B cell (primary cell): ENCODE data around the gene STAM. TPM values are rescaled to one million over a fixed set of nuclear protein-coding genes. Genes with fewer than 3 reads are reported as not detected.

ENCODE experiments used
- ATAC-seq: fragments of 200-7000 bp; cut with Tn5 transposase; one replicate; pipeline ENCODE4 v1.10.0; 2021; ENCODE audit warnings: low read depth, mild to moderate bottlenecking, moderate number of reproducible peaks, moderate library complexity
- CTCF ChIA-PET: fragments of 350-600 bp; sonication (Branson Sonifier 250); formaldehyde crosslinking; loops from one replicate; lab custom pipeline; 2021; ENCODE audit warnings: antibody characterized with exemption, inconsistent platforms; lab: Charles Lee
- POLR2A ChIA-PET: fragments of 350-600 bp; sonication (Branson Sonifier 250); formaldehyde crosslinking; loops from one replicate; lab custom pipeline; 2021; ENCODE audit warnings: antibody characterized with exemption; lab: Charles Lee
- DNase-seq: peaks from one replicate; pipeline ENCODE4 v3.0.0; 2013
- H2AFZ ChIP-seq: 2 replicates; pipeline ENCODE4 v1.6.1; 2012; ENCODE audit warnings: mild to moderate bottlenecking, low read depth, low read length; ENCODE audit not compliant: insufficient read depth, poor library complexity, severe bottlenecking
- H3K27ac ChIP-seq, 2 donors: 1 replicate in 1 of 2; 2 replicates in 1 of 2; pipeline ENCODE4 v1.5.1; 2012 to 2013; ENCODE audit warnings: low read length in 2 of 2, mild to moderate bottlenecking in 2 of 2, moderate library complexity in 1 of 2
- H3K27me3 ChIP-seq, 4 experiments: fragments of 200-600 bp in 1 of 4; sonication (generic) in 1 of 4; replicated peaks in 1 of 4; 1 replicate in 2 of 4; 2 replicates in 2 of 4; pipeline versions ENCODE4 v1.6.1 to v1.7.0; 2013 to 2016; ENCODE audit warnings: low read length in 3 of 4, mild to moderate bottlenecking in 2 of 4, mixed read lengths in 1 of 4, moderate library complexity in 1 of 4; ENCODE audit not compliant: insufficient read depth in 4 of 4, control insufficient read depth in 3 of 4; ENCODE audit errors: control extremely low read depth in 1 of 4
- H3K36me3 ChIP-seq, 2 experiments: replicated peaks in 1 of 2; 1 replicate in 1 of 2; 2 replicates in 1 of 2; pipeline versions ENCODE4 v1.6.1 to v1.7.1; 2013; ENCODE audit warnings: low read length in 1 of 2; ENCODE audit not compliant: insufficient read depth in 2 of 2, control insufficient read depth in 1 of 2; ENCODE audit errors: control extremely low read depth in 1 of 2, extremely low read depth in 1 of 2
- H3K4me1 ChIP-seq, 2 donors: fragments of 200-600 bp in 1 of 2; sonication (generic) in 1 of 2; 1 replicate in 1 of 2; 2 replicates in 1 of 2; pipeline versions ENCODE4 v1.5.1 to v1.6.1; 2013 to 2017; ENCODE audit warnings: low read length in 2 of 2; ENCODE audit not compliant: control insufficient read depth in 2 of 2, insufficient read depth in 2 of 2
- H3K4me2 ChIP-seq: replicated peaks from 2 replicates; pipeline ENCODE3; 2012; ENCODE audit warnings: mild to moderate bottlenecking, low read depth, low read length; ENCODE audit not compliant: poor library complexity, severe bottlenecking
- H3K4me3 ChIP-seq, 5 experiments: fragments of 200-600 bp in 1 of 5; sonication (generic) in 1 of 5; 1 replicate in 3 of 5; 2 replicates in 2 of 5; pipeline versions ENCODE4 v1.5.1 to v1.7.0; 2011 to 2016; ENCODE audit warnings: low read length in 4 of 5, mild to moderate bottlenecking in 4 of 5, low read depth in 2 of 5, control low read depth in 1 of 5, moderate library complexity in 1 of 5; ENCODE audit not compliant: insufficient read depth in 1 of 5; ENCODE audit errors: control extremely low read depth in 1 of 5, extremely low read depth in 1 of 5
- H3K79me2 ChIP-seq: fragments of 200-600 bp; sonication (generic); one replicate; pipeline ENCODE4 v1.6.0; 2016; ENCODE audit warnings: low read length; ENCODE audit not compliant: control insufficient read depth, insufficient read depth
- H3K9ac ChIP-seq: fragments of 200-600 bp; sonication (generic); 2 replicates; pipeline ENCODE4 v1.6.1; 2017; ENCODE audit warnings: mild to moderate bottlenecking, low read length, moderate library complexity
- H3K9me3 ChIP-seq, 3 donors: one replicate each; pipeline versions ENCODE4 v1.6.1 to v1.7.1; 2013; ENCODE audit warnings: low read length in 2 of 3; ENCODE audit not compliant: control insufficient read depth in 2 of 3, insufficient read depth in 1 of 3; ENCODE audit errors: control extremely low read depth in 1 of 3
- H4K20me1 ChIP-seq: 2 replicates; pipeline ENCODE4 v1.6.0; 2012; ENCODE audit warnings: mild to moderate bottlenecking, low read length; ENCODE audit not compliant: insufficient read depth, control insufficient read depth, poor library complexity, severe bottlenecking
- H3K27ac Mint-ChIP-seq: one replicate; pipeline ENCODE4 v1.8.0; 2021; ENCODE audit warnings: mixed read lengths
- H3K27me3 Mint-ChIP-seq: one replicate; pipeline ENCODE4 v1.8.0; 2021; ENCODE audit warnings: mixed read lengths
- H3K4me1 Mint-ChIP-seq: one replicate; pipeline ENCODE4 v1.8.0; 2021; ENCODE audit warnings: mixed read lengths
- H3K4me3 Mint-ChIP-seq: one replicate; pipeline ENCODE4 v1.8.0; 2021; ENCODE audit warnings: mixed read lengths
- H3K9me3 Mint-ChIP-seq: one replicate; pipeline ENCODE4 v1.8.0; 2022; ENCODE audit warnings: mixed read lengths; ENCODE audit not compliant: insufficient read depth
- EZH2 ChIP-seq: IDR thresholded peaks from 2 replicates; pipeline ENCODE4 v1.6.1; 2012; ENCODE audit warnings: borderline replicate concordance, low read depth, mild to moderate bottlenecking, moderate library complexity, low read length; ENCODE audit not compliant: insufficient read depth, poor library complexity, severe bottlenecking
- WGBS: methylation state at CpG from one replicate; pipeline ENCODE4 v1.1.5; 2013; ENCODE audit warnings: missing lambda C conversion rate; ENCODE audit not compliant: insufficient coverage; 5-methylcytosine and 5-hydroxymethylcytosine counted together
- intact Hi-C: fragments of 100-400 bp; cut with micrococcal nuclease; formaldehyde crosslinking; loops from one replicate; pipeline ENCODE4 v1.10.0; 2022
- polyA plus RNA-seq: library from polyadenylated mRNA; depleted of rRNA; stranded (reverse); fragments of >200 nt; gene quantifications from 2 replicates; pipeline ENCODE4 v1.2.3, GENCODE V29; 2012
- total RNA-seq, 2 donors: library from RNA; stranded (reverse); fragments of 120-200 nt in 1 of 2; gene quantifications; 1 replicate in 1 of 2; 2 replicates in 1 of 2; pipeline versions ENCODE4 v1.2.3 to v1.2.4, GENCODE V29; 2013 to 2022
- TF ChIP-seq, protein P1 (sequence below): fragments of 200-600 bp; IDR thresholded peaks from one replicate; pipeline ENCODE4 v1.8.0; 2022; ENCODE audit warnings: antibody characterized with exemption, mild to moderate bottlenecking

The STAM gene
- total and polyA plus RNA-seq, 2 donors (not counting 1 experiment from before 2014, with no cell fraction given), result 9.1 to 35.1 TPM

DNA sequence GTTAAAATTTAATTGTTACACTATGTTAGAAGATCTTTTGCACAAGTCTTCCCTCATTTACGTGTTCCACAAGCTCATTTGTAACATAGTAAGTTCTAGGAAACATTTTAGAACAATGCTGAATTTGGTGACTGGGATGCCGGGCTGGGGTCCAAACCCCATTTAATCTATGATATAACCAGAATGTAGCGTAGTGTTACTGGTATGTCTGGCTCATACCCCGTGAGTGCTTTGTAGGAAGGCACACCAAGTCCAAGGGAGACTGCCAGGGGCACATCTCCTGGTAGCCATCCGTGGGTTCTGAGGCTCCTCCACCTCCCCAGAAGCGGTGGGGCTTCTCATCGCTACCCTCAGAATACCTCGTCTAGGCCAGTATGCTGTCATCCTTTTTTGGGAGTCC, 86.7 kb downstream of the STAM start:
- intact Hi-C loops, result no loop called here
- ATAC-seq, result no peak
- Histone ChIP-seq H3K36me3 (peaks cover 0 to 2% of the 10 kb centered on the region in 2 experiments), H3K4me2 (no peak overlapping the region), H3K4me3 (no peak overlapping the region), H3K4me1 (no peaks in the 10 kb centered on the region), H3K9ac (no peak overlapping the region), H4K20me1 (no peaks in the 10 kb centered on the region), H2AFZ (no peak overlapping the region), H3K9me3 (no peaks in the 10 kb centered on the region), H3K27ac (no peak overlapping the region), H3K27me3 (no peaks in the 10 kb centered on the region), H3K79me2 (no peaks in the 10 kb centered on the region)
- Mint-ChIP-seq H3K27me3 (no peaks in the 10 kb centered on the region), H3K4me3 (no peak overlapping the region), H3K27ac (no peak overlapping the region), H3K4me1 (no peaks in the 10 kb centered on the region), H3K9me3 (no peaks in the 10 kb centered on the region)
- no peak for DNase-seq
- ChIA-PET CTCF (no interaction called here), POLR2A (no interaction called here)
- 94% methylated on average over 6 of the region's 8 CpGs for WGBS
- TF ChIP-seq EZH2, result no peak
- TF ChIP-seq, protein P1, sequence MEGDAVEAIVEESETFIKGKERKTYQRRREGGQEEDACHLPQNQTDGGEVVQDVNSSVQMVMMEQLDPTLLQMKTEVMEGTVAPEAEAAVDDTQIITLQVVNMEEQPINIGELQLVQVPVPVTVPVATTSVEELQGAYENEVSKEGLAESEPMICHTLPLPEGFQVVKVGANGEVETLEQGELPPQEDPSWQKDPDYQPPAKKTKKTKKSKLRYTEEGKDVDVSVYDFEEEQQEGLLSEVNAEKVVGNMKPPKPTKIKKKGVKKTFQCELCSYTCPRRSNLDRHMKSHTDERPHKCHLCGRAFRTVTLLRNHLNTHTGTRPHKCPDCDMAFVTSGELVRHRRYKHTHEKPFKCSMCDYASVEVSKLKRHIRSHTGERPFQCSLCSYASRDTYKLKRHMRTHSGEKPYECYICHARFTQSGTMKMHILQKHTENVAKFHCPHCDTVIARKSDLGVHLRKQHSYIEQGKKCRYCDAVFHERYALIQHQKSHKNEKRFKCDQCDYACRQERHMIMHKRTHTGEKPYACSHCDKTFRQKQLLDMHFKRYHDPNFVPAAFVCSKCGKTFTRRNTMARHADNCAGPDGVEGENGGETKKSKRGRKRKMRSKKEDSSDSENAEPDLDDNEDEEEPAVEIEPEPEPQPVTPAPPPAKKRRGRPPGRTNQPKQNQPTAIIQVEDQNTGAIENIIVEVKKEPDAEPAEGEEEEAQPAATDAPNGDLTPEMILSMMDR, result no peak

DNA sequence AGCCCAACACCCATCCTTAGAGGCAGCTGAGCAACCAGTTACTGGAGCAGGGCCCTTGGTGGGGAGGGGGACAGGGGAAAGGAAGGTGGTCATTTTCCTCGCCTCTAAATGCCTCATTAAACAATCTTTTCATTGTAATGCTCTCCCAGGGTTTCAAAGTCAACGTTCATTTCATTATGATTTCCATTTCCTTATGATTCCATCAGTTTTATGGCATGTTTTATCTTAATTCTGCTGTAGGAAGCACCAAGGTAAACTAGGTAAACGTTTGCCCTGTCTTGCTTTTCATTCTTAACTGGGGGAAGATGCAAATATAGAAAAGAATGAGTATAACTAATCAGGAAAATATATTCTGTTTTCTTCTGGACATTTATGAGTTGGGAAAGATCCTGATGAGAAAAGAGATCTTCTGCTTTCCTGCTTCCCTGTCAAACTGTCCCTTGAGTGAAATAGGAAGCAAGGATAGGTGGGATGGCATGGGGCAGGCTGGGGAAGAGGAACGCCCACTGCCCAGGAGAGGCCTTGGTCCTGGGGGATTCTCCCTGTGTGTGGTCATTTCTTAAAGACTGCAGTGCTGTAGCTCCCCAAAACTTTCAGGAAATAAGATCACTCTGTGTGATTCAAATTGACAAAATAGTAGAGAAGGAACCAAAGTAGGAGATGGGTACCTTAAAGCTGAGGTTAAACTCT, 87.5 kb downstream of the STAM start:
- no peak overlapping the region for H3K9ac ChIP-seq
- POLR2A ChIA-PET, result no interaction called here

More for the DNA sequence above, 87.5 kb downstream of the STAM start:
- Mint-ChIP-seq H3K4me3 (no peak overlapping the region), H3K27ac (no peak overlapping the region), H3K4me1 (no peaks in the 10 kb centered on the region), H3K27me3 (no peaks in the 10 kb centered on the region), H3K9me3 (no peaks in the 10 kb centered on the region)
- Histone ChIP-seq H3K4me3 (no peak overlapping the region), H3K79me2 (no peaks in the 10 kb centered on the region), H3K27me3 (no peaks in the 10 kb centered on the region), H3K4me2 (no peak overlapping the region), H4K20me1 (no peaks in the 10 kb centered on the region), H3K27ac (no peak overlapping the region), H3K9me3 (no peaks in the 10 kb centered on the region), H2AFZ (no peak overlapping the region), H3K36me3 (peaks cover 0 to 2% of the 10 kb centered on the region in 2 experiments), H3K4me1 (no peaks in the 10 kb centered on the region)
- TF ChIP-seq, protein P1, result no peak
- no peak for TF ChIP-seq EZH2
- WGBS, result 100% methylated on average over 1 of the region's 4 CpGs
- CTCF ChIA-PET, result no interaction called here
- no peak for ATAC-seq
- DNase-seq, result no peak
- intact Hi-C loops, result no loop called here
